HepG2 (cell line): ENCODE results near the gene IL4I1. TPM values are rescaled to one million over a fixed set of nuclear protein-coding genes. Genes with fewer than 3 reads are reported as not detected.

Experiments
- ATAC-seq: fragments of 200-7000 bp; cut with Tn5 transposase; 3 replicates; pipeline ENCODE4 v1.9.1; 2020; ENCODE audit warnings: mild to moderate bottlenecking, moderate library complexity
- BruUV-seq: library from RNA; stranded (reverse); fragments of 400-500 nt; replicated peaks from 2 replicates; lab custom pipeline; 2021; lab: Mats Ljungman, UMichigan
- CTCF ChIA-PET: fragments of 300-600 bp; formaldehyde crosslinking; extraction: SDS; loops from one replicate; lab custom pipeline; 2021; ENCODE audit warnings: low total read pairs, inconsistent platforms, low intra/inter-chr PET ratio; lab: Yijun Ruan, JAX
- POLR2A ChIA-PET: fragments of 350-600 bp; sonication (Branson Sonifier 250); formaldehyde crosslinking; loops from one replicate; lab custom pipeline; 2020; ENCODE audit warnings: antibody characterized with exemption, inconsistent platforms; lab: Yijun Ruan, JAX
- DNase-seq: peaks from one replicate; pipeline ENCODE4 v3.0.0-alpha.2; 2015; ENCODE audit warnings: low spot score
- FAIRE-seq: peaks from 3 replicates; lab custom pipeline; 2011; peaks lifted over from hg19 to GRCh38; lab: Jason Lieb, UNC
- H2AFZ ChIP-seq: one replicate; pipeline ENCODE4 v1.6.1; 2011; ENCODE audit warnings: low read length, inconsistent platforms
- H3K27ac ChIP-seq: fragments of 300-600 bp; 3 replicates; pipeline ENCODE4 v1.8.0; 2011; ENCODE audit warnings: mixed run types, mild to moderate bottlenecking, mixed read lengths, low read length, inconsistent platforms; ENCODE audit not compliant: insufficient read depth; ENCODE audit errors: extremely low read length
- H3K27me3 ChIP-seq, 2 experiments: fragments of 200-600 bp in 1 of 2; 2 replicates in 1 of 2; 3 replicates in 1 of 2; pipeline versions ENCODE4 v1.6.0 to v1.8.0; 2011; ENCODE audit warnings: low read length in 2 of 2, mild to moderate bottlenecking in 2 of 2, moderate library complexity in 2 of 2, inconsistent platforms in 1 of 2; ENCODE audit not compliant: insufficient read depth in 2 of 2, control insufficient read depth in 1 of 2
- H3K36me3 ChIP-seq, 2 experiments: fragments of 200-600 bp in 1 of 2; replicated peaks in 1 of 2; 2 replicates in 1 of 2; 3 replicates in 1 of 2; pipeline versions ENCODE4 v1.5.1 to v1.8.0; 2011; ENCODE audit warnings: low read length in 2 of 2, inconsistent platforms in 1 of 2; ENCODE audit not compliant: insufficient read depth in 2 of 2, control insufficient read depth in 1 of 2
- H3K4me1 ChIP-seq: 2 replicates; pipeline ENCODE4 v1.5.1; 2012; ENCODE audit warnings: low read length, inconsistent platforms; ENCODE audit not compliant: insufficient read depth
- H3K4me2 ChIP-seq: 2 replicates; pipeline ENCODE4 v1.6.0; 2011; ENCODE audit warnings: low read depth, low read length, inconsistent platforms
- H3K4me3 ChIP-seq, 3 experiments: fragments of 200-600 bp in 1 of 3; sonication (generic), shearing (Covaris generic) in 1 of 3; replicated peaks in 1 of 3; 2 replicates each; pipeline ENCODE4 v1.5.1; 2011 to 2016; ENCODE audit warnings: low read length in 3 of 3, inconsistent platforms in 2 of 3, low read depth in 2 of 3, mild to moderate bottlenecking in 2 of 3, control low read depth in 1 of 3, mixed read lengths in 1 of 3; ENCODE audit not compliant: insufficient read depth in 1 of 3
- H3K79me2 ChIP-seq: one replicate; pipeline ENCODE4 v1.6.1; 2011; ENCODE audit warnings: low read length, inconsistent platforms; ENCODE audit not compliant: insufficient read depth
- H3K9ac ChIP-seq: 2 replicates; pipeline ENCODE4 v1.6.0; 2011; ENCODE audit warnings: mild to moderate bottlenecking, low read depth, low read length, inconsistent platforms; ENCODE audit not compliant: insufficient read depth
- H3K9me3 ChIP-seq: 2 replicates; pipeline ENCODE4 v1.5.1; 2012; ENCODE audit warnings: mild to moderate bottlenecking, low read length
- H4K20me1 ChIP-seq: 2 replicates; pipeline ENCODE4 v1.6.0; 2011; ENCODE audit warnings: inconsistent platforms, mild to moderate bottlenecking, low read length, moderate library complexity; ENCODE audit not compliant: insufficient read depth
- HNF4A ChIP-seq: sonication (generic); formaldehyde crosslinking; IDR thresholded peaks from 2 replicates; pipeline ENCODE4 v1.4.0; 2020; ENCODE audit warnings: missing genetic modification reagents
- KDM5A ChIP-seq: fragments of 200-600 bp; sonication (generic); IDR thresholded peaks from 2 replicates; pipeline ENCODE4 v1.7.0; 2018; ENCODE audit warnings: antibody characterized with exemption, mild to moderate bottlenecking, low read length, borderline replicate concordance
- NONO ChIP-seq, 2 experiments: fragments of 450-650 bp in 1 of 2; sonication (generic) in 1 of 2; formaldehyde crosslinking in 1 of 2; IDR thresholded peaks in 1 of 2; conservative IDR thresholded peaks in 1 of 2; 2 replicates each; pipeline versions ENCODE4 v1.6.1 to v1.8.0; 2017 to 2022; ENCODE audit warnings: mild to moderate bottlenecking in 1 of 2, missing genetic modification reagents in 1 of 2, moderate library complexity in 1 of 2
- SSRP1 ChIP-seq: IDR thresholded peaks from 2 replicates; pipeline ENCODE4 v1.6.1; 2016; ENCODE audit warnings: control low read depth
- ZNF121 ChIP-seq: sonication (generic); formaldehyde crosslinking; IDR thresholded peaks from 2 replicates; pipeline ENCODE4 v1.5.0; 2020; ENCODE audit warnings: mild to moderate bottlenecking, missing genetic modification reagents
- ZNF432 ChIP-seq: sonication (generic); formaldehyde crosslinking; IDR thresholded peaks from 2 replicates; pipeline ENCODE4 v1.5.0; 2020; ENCODE audit warnings: missing genetic modification reagents, mild to moderate bottlenecking, borderline replicate concordance
- ZNF501 ChIP-seq: sonication (generic); formaldehyde crosslinking; IDR thresholded peaks from 2 replicates; pipeline ENCODE4 v1.5.1; 2020; ENCODE audit warnings: mild to moderate bottlenecking, moderate library complexity, missing genetic modification reagents
- ZNF550 ChIP-seq: sonication (generic); formaldehyde crosslinking; IDR thresholded peaks from 2 replicates; pipeline ENCODE4 v1.4.0; 2020; ENCODE audit warnings: mild to moderate bottlenecking, missing genetic modification reagents, borderline replicate concordance
- ZNF580 ChIP-seq: IDR thresholded peaks from 2 replicates; pipeline ENCODE4 v1.6.1; 2016; ENCODE audit warnings: low read depth, borderline replicate concordance
- WGBS: methylation state at CpG from one replicate; pipeline ENCODE4 v1.1.6; 2017; ENCODE audit warnings: low lambda C conversion rate; 5-methylcytosine and 5-hydroxymethylcytosine counted together
- in situ Hi-C: cut with HindIII; loops from 2 replicates; pipeline ENCODE4 v1.10.0; 2017; ENCODE audit warnings: low pct_unique_long_range_greater_than_20kb; ENCODE audit not compliant: extremely low pct_ligation_motif_present
- intact Hi-C: fragments of 100-400 bp; cut with micrococcal nuclease; formaldehyde crosslinking; loops from one replicate; pipeline ENCODE4 v1.10.0; 2022; ENCODE audit not compliant: unreplicated experiment
- polyA plus RNA-seq, 8 experiments: library from polyadenylated mRNA; depleted of rRNA in 3 of 8; stranded (reverse) in 7 of 8; unstranded in 1 of 8; fragments of >200 nt; fragmentation: Illumina TruSeq in 4 of 8; extraction: Trizol in 4 of 8; gene quantifications; 2 replicates each; pipeline versions ENCODE4 v1.2.1 to v1.2.3, GENCODE V29; 2011 to 2016; ENCODE audit warnings: low read depth in 4 of 8, missing spikeins in 1 of 8, mixed read lengths in 1 of 8; ENCODE audit not compliant: insufficient read depth in 1 of 8
- total RNA-seq, 5 experiments: library from RNA; depleted of rRNA; stranded (reverse); fragments of >200 nt; fragmentation: Illumina TruSeq; extraction: Trizol; gene quantifications; 2 replicates each; pipeline ENCODE4 v1.2.3, GENCODE V29; 2016; ENCODE audit warnings: low read depth in 1 of 5
- TF ChIP-seq, protein P1 (sequence below): sonication (generic); formaldehyde crosslinking; IDR thresholded peaks from 2 replicates; pipeline ENCODE4 v1.5.1; 2020; ENCODE audit warnings: missing genetic modification reagents, mild to moderate bottlenecking, borderline replicate concordance
- TF ChIP-seq, protein P2 (sequence below): sonication (generic); formaldehyde crosslinking; IDR thresholded peaks from 2 replicates; pipeline ENCODE4 v1.4.0; 2020; ENCODE audit warnings: missing genetic modification reagents

The IL4I1 gene
- total and polyA plus RNA-seq, 2 of the 13 experiments (the other 11 are each of a cell fraction or from before 2014, with no cell fraction given): not detected

- FAIRE-seq (no peak), ATAC-seq (no peak)
- POLR2A ChIA-PET: interaction anchor here (0.7 kb wide), 1 partner anchor 11 kb away, joined by 3 read pairs; the partner anchor contains the start of gene ATF5
- Histone ChIP-seq H3K4me1 (peaks cover 13% of the 10 kb centered on the region), H3K9ac (no peak overlapping the region)
- TF ChIP-seq ZNF121 (CRISPR knock-in tag) (0 out of 2 replicates have a peak, but pooled peaks have one; percentile 40), ZNF580 (CRISPR knock-in tag) (no peak)
- TF ChIP-seq, all 625 proteins: peak for 1
- peaks cover 16 to 41% of the 10 kb centered on the region in 2 experiments for H3K36me3 ChIP-seq
- H2AFZ ChIP-seq: no peak overlapping the region
- intact Hi-C loops: no loop called here
- no peak overlapping the region for H3K4me2 ChIP-seq
- no TSS peak for BruUV-seq
- H4K20me1 ChIP-seq: peaks cover 2% of the 10 kb centered on the region; the same call in 1 of the 2 replicates
- in situ Hi-C loops: no loop called here
- CTCF ChIA-PET: no interaction called here
- no peak overlapping the region for H3K27ac ChIP-seq
- H3K79me2 ChIP-seq: peaks cover 56% of the 10 kb centered on the region
- no peak for DNase-seq
- no peaks in the 10 kb centered on the region for H3K9me3 ChIP-seq
- WGBS: 98% methylated on average over 8 of the region's 8 CpGs
- H3K4me3 ChIP-seq: no peak overlapping the region
- no peaks in the 10 kb centered on the region for H3K27me3 ChIP-seq
These were observed 21.4 kb upstream of the IL4I1 start for GRCh38 chr19:49918089-49918488.

- H3K4me1 ChIP-seq: peaks cover 17% of the 10 kb centered on the region
- no peak overlapping the region for H3K4me2 ChIP-seq
- intact Hi-C loops (no loop called here), in situ Hi-C loops (no loop called here)
- no peaks in the 10 kb centered on the region for H3K9me3 ChIP-seq
- ChIA-PET POLR2A (interaction anchor here (1.0 kb wide), 1 partner anchor 12 kb away, joined by 3 read pairs; the partner anchor contains the start of genes ATF5 and NUP62), CTCF (no interaction called here)
- H3K36me3 ChIP-seq: peaks cover 19 to 38% of the 10 kb centered on the region in 2 experiments
- ATAC-seq (no peak; the same call in 2 of the 3 replicates), DNase-seq (no peak), FAIRE-seq (no peak)
- no peak overlapping the region for H2AFZ ChIP-seq
- peaks cover 2% of the 10 kb centered on the region; the same call in 1 of the 2 replicates for H4K20me1 ChIP-seq
- 94% methylated on average over 21 of the region's 21 CpGs for WGBS
- H3K4me3 ChIP-seq: no peak overlapping the region
- H3K27ac ChIP-seq: no peak overlapping the region
- H3K9ac ChIP-seq: no peak overlapping the region
- no peaks in the 10 kb centered on the region for H3K27me3 ChIP-seq
- peaks cover 47% of the 10 kb centered on the region for H3K79me2 ChIP-seq
- BruUV-seq: no TSS peak
- no peak for TF ChIP-seq ZNF501 (CRISPR knock-in tag)
- TF ChIP-seq NONO (IDR thresholded peaks at IDR 0.05): no peak
- no peak for TF ChIP-seq NONO (CRISPR knock-in tag; conservative IDR thresholded peaks at IDR 0.05)
- TF ChIP-seq KDM5A: no peak
- TF ChIP-seq, protein P1, sequence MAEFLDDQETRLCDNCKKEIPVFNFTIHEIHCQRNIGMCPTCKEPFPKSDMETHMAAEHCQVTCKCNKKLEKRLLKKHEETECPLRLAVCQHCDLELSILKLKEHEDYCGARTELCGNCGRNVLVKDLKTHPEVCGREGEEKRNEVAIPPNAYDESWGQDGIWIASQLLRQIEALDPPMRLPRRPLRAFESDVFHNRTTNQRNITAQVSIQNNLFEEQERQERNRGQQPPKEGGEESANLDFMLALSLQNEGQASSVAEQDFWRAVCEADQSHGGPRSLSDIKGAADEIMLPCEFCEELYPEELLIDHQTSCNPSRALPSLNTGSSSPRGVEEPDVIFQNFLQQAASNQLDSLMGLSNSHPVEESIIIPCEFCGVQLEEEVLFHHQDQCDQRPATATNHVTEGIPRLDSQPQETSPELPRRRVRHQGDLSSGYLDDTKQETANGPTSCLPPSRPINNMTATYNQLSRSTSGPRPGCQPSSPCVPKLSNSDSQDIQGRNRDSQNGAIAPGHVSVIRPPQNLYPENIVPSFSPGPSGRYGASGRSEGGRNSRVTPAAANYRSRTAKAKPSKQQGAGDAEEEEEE: no peak
- no peak for TF ChIP-seq ZNF550
- TF ChIP-seq SSRP1: no peak
- no peak for TF ChIP-seq ZNF432 (CRISPR knock-in tag)
- TF ChIP-seq, protein P2, sequence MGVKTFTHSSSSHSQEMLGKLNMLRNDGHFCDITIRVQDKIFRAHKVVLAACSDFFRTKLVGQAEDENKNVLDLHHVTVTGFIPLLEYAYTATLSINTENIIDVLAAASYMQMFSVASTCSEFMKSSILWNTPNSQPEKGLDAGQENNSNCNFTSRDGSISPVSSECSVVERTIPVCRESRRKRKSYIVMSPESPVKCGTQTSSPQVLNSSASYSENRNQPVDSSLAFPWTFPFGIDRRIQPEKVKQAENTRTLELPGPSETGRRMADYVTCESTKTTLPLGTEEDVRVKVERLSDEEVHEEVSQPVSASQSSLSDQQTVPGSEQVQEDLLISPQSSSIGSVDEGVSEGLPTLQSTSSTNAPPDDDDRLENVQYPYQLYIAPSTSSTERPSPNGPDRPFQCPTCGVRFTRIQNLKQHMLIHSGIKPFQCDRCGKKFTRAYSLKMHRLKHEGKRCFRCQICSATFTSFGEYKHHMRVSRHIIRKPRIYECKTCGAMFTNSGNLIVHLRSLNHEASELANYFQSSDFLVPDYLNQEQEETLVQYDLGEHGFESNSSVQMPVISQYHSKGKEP (CRISPR knock-in tag): no peak
- TF ChIP-seq HNF4A: no peak
These were observed 20.4 kb upstream of the IL4I1 start for GRCh38 chr19:49916839-49917733.
